IMR-90 (cell line): Measurements from ENCODE around the gene BFAR. TPM values are rescaled to one million over a fixed set of nuclear protein-coding genes. Genes with fewer than 3 reads are reported as not detected.

Source experiments
- CTCF ChIP-seq: conservative IDR thresholded peaks from 2 replicates; pipeline ENCODE4 v1.5.1; 2012; ENCODE audit warnings: mild to moderate bottlenecking, low read depth, low read length, improper control_type of control experiment
- MAZ ChIP-seq: IDR thresholded peaks from 2 replicates; pipeline ENCODE4 v1.6.1; 2012; ENCODE audit warnings: low read depth, mild to moderate bottlenecking, low read length, improper control_type of control experiment, moderate library complexity, borderline replicate concordance
- RFX5 ChIP-seq: IDR thresholded peaks from 2 replicates; pipeline ENCODE4 v1.8.0; 2012; ENCODE audit warnings: low read depth, mild to moderate bottlenecking, low read length, moderate library complexity
- SMC3 ChIP-seq: fragments of 150-350 bp; IDR thresholded peaks from 2 replicates; pipeline ENCODE4 v1.6.1; 2016; ENCODE audit warnings: low read depth, mild to moderate bottlenecking, antibody characterized with exemption, low read length, moderate library complexity
- polyA plus RNA-seq, 3 experiments: library from polyadenylated mRNA; depleted of rRNA; stranded (reverse); fragments of >200 nt; gene quantifications; 2 replicates each; pipeline ENCODE4 v1.2.3, GENCODE V29; 2012; ENCODE audit warnings: low replicate concordance in 1 of 3
- total RNA-seq: library from RNA; depleted of rRNA; stranded (reverse); fragments of >200 nt; gene quantifications from 2 replicates; pipeline ENCODE4 v1.2.3, GENCODE V29; 2012

BFAR gene
- total and polyA plus RNA-seq, 2 of the 4 experiments (the other 2 are of a cell fraction) = 46.6 to 56.5 TPM

- no peak for TF ChIP-seq CTCF
- TF ChIP-seq MAZ = peak; percentile 83; the same call in 1 of the 2 replicates
- no peak for TF ChIP-seq SMC3
- TF ChIP-seq RFX5 = no peak
These were observed at the start of gene BFAR (continued) for GRCh38 chr16:14632693-14633569.
